WTC11 (cell line): ENCODE measurements around the gene DCAF6.

ENCODE experiments used
- KAT7 ChIP-seq: sonication (generic); formaldehyde crosslinking; IDR thresholded peaks from 2 replicates; pipeline ENCODE4 v1.8.1; 2023; ENCODE audit warnings: missing genetic modification reagents, mild to moderate bottlenecking, borderline replicate concordance
- NFYB ChIP-seq: sonication (generic); formaldehyde crosslinking; conservative IDR thresholded peaks from 2 replicates; pipeline ENCODE4 v1.8.0; 2022; ENCODE audit warnings: low read depth, missing genetic modification reagents
- TEAD4 ChIP-seq: sonication (generic); formaldehyde crosslinking; IDR thresholded peaks from 2 replicates; pipeline ENCODE4 v1.8.0; 2022; ENCODE audit warnings: mild to moderate bottlenecking, missing genetic modification reagents
- TF ChIP-seq, protein P1 (sequence below): fragments of 250-450 bp; sonication (Bioruptor Pico); IDR thresholded peaks from 2 replicates; pipeline ENCODE4 v2.1.2; 2022; ENCODE audit warnings: mild to moderate bottlenecking, moderate library complexity

DNA sequence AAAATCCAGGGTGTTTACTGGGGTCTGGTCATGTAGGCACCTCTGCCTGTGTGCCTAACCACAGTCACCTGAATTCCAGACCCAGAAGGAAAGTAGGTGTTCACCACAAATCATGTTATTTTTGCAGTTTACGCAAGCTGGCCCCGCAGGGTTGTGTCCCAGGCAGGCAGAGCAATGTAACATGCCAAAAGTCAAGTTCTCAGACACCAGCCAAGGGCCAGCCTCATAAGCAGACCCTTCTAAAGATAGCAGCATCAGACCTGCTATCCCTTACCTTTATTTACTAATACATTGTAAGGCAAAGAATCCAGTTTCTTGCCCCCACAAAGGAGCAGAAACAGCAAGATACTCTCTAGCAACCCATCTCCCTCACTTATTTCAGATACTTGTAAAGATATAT is 117.2 kb downstream of the DCAF6 start:
- TF ChIP-seq NFYB (CRISPR knock-in tag) (no peak), TEAD4 (CRISPR knock-in tag) (no peak), KAT7 (no peak)
- TF ChIP-seq, protein P1, sequence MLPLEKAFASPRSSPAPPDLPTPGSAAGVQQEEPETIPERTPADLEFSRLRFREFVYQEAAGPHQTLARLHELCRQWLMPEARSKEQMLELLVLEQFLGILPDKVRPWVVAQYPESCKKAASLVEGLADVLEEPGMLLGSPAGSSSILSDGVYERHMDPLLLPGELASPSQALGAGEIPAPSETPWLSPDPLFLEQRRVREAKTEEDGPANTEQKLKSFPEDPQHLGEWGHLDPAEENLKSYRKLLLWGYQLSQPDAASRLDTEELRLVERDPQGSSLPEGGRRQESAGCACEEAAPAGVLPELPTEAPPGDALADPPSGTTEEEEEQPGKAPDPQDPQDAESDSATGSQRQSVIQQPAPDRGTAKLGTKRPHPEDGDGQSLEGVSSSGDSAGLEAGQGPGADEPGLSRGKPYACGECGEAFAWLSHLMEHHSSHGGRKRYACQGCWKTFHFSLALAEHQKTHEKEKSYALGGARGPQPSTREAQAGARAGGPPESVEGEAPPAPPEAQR: no peak
